ENCODE results near the gene UBE2D2.
A peak's percentile ranks its signal among the peaks of the same experiment; 100 is the strongest.
"Not testable (repeated sequence)": the region's sequence is repeated elsewhere in the genome, so short reads cannot be mapped to it uniquely, and the experiment has no call there.

The UBE2D2 gene

GRCh38 chr5:139560752-139561654, at the start of gene UBE2D2:
UBE2D2 (plus strand) TSS chr5:139561339; CDS start chr5:139561792, 453 bp downstream.
- peak; percentile 92 for DNase-seq (ENCODE audit: low spot score)

- no peak for DNase-seq (ENCODE audit: low spot score)
Measured at GRCh38 chr5:139512786-139513390, 48.3 kb upstream of the UBE2D2 start.

DNA sequence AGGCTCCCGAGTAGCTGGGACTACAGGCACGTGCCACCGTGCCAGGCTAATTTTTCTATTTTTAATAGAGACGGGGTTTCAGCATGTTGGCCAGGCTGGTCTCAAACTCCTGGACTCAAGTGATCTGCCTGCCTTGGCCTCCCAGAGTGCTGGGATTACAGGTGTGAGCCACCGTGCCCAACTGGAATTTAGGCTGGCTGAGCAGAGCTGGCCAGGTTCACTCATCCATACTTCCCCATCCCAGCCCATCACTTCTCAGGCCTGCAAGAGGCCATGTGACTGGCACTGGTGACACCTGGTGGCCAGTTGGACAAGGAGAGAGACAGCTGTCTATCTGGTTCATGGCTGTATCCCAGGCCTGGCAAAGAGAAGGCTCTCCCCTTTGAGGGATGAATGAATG, 47.7 kb upstream of the UBE2D2 start:
- peak; percentile 71 for DNase-seq (ENCODE audit: low spot score)

GRCh38 chr5:139513852-139514485, 47.2 kb upstream of the UBE2D2 start:
- no peak for DNase-seq (ENCODE audit: low spot score)

GRCh38 chr5:139514486-139514856, 46.7 kb upstream of the UBE2D2 start:
- no peak for DNase-seq (ENCODE audit: low spot score)

- DNase-seq (ENCODE audit: low spot score): peak; percentile 75
Measured at GRCh38 chr5:139517683-139518564, 43.2 kb upstream of the UBE2D2 start.

- DNase-seq (ENCODE audit: low spot score): no peak
Measured at GRCh38 chr5:139523635-139524445, 37.3 kb upstream of the UBE2D2 start.

- DNase-seq (ENCODE audit: low spot score): no peak
Measured at GRCh38 chr5:139524446-139524845, 36.7 kb upstream of the UBE2D2 start.

- no peak for DNase-seq (ENCODE audit: low spot score)
Measured at GRCh38 chr5:139524940-139525585, 36.1 kb upstream of the UBE2D2 start.

DNA sequence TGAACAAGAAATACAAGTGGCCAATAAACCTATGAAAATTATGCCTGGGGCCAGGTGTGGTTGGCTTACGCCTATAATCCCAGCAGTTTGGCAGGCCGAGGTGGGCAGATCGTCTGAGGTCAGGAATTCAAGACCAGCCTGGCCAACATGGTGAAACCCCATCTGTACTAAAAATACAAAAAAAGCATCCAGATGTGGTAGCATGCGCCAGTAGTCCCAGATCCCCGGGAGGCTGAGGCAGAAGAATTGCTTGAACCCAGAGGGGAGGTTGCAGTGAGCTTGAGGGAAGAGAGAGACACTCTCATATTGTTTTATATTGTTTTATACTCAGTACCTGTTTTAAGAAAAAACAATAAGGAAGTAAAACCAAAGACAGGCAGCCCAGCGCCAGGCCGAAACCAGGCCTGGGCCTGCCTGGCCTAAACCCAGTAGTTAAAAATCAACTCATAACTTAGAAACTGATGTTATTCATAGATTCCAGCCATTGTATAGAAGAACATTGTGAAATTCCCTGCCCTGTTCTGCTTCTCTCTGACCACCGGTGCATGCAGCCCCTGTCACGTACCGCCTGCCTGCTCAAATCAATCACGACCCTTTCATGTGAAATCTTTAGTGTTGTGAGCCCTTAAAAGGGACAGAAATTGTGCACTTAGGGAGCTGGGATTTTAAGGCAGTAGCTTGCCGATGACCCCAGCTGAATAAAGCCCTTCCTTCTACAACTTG, 35.4 kb upstream of the UBE2D2 start:
- DNase-seq (ENCODE audit: low spot score): not testable (repeated sequence)

- not testable (repeated sequence) for DNase-seq (ENCODE audit: low spot score)
Measured at GRCh38 chr5:139526309-139527089, 34.6 kb upstream of the UBE2D2 start.

GRCh38 chr5:139527090-139527470, 34.1 kb upstream of the UBE2D2 start:
- DNase-seq (ENCODE audit: low spot score): not testable (repeated sequence)

DNA sequence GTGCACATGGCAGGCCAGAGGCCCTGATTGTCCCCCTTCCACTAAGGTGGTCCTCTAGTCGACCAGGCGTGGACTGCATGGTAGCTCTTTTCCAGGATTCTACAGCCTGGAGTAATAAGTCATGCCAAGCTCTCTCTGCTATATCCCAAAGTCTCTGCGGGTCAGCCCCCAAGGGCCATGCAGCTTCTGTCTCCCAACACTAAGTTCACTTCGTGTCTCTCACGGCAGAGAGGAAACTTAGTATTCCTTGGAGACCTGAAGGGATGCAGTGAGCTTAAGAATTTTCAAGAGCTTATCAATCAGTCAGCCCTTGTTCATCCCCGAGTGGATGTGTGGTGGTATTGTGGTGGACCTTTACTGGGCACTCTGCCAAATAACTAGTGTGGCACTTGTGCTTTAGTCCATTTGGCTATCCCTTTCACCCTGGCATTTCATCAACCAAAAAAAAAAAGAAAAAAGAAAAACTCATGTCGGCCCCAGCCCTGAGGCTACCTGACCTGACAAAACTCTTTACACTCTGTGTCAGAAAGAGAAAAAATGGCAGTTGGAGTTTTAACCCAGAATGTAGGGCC, 33.2 kb upstream of the UBE2D2 start:
- DNase-seq (ENCODE audit: low spot score): not testable (repeated sequence)

DNA sequence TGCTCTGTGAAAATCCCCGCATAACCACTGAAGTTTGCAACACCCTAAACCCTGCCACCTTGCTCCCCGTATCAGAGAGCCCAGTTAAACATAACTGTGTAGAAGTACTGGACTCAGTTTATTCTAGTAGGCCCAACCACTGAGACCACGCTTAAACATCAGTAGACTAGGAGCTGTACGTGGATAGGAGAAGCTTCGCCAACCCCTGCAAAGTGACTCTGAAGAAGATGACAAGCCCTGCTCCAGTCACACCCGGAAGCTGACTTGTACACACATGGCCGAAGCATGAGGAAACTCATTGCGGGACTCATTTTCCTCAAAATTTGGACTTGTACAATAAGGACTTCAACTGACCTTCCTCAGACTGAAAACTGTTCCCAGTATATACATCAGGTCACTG, 32.4 kb upstream of the UBE2D2 start:
- DNase-seq (ENCODE audit: low spot score): not testable (repeated sequence)

- DNase-seq (ENCODE audit: low spot score): not testable (repeated sequence)
Measured at GRCh38 chr5:139530079-139530478, 31.1 kb upstream of the UBE2D2 start.

DNA sequence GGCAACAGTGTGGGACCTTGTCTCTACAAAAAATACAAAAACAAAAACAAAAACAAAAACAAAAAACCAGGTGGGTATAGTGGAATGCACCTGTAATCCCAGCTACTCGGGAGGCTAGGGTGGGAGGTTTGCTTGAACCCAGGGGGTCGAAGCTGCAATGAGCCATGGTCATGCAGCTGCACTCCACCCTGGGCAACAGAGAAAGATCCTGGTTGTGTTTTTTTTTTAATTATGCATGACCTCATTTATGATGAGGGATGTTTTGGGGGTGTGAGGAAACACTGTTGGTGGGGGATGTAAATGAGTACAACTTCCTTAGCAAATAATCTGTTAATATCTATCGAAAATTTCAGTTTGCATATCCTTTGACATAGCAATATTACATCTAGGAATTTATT, 29.4 kb upstream of the UBE2D2 start:
- no peak for DNase-seq (ENCODE audit: low spot score)

- no peak for DNase-seq (ENCODE audit: low spot score)
Measured at GRCh38 chr5:139543423-139543991, 17.6 kb upstream of the UBE2D2 start.

GRCh38 chr5:139546593-139546992, 14.5 kb upstream of the UBE2D2 start:
- DNase-seq (ENCODE audit: low spot score): not testable (repeated sequence)
